NCI-H1694 (cell line): ENCODE data around the gene PEPD.
A peak's percentile ranks its signal among the peaks of the same experiment; 100 is the strongest.

Experiments
- DNase-seq: peaks from one replicate; lab custom pipeline; 2025; lab: John Stamatoyannopoulos, UW

Gene PEPD

DNA sequence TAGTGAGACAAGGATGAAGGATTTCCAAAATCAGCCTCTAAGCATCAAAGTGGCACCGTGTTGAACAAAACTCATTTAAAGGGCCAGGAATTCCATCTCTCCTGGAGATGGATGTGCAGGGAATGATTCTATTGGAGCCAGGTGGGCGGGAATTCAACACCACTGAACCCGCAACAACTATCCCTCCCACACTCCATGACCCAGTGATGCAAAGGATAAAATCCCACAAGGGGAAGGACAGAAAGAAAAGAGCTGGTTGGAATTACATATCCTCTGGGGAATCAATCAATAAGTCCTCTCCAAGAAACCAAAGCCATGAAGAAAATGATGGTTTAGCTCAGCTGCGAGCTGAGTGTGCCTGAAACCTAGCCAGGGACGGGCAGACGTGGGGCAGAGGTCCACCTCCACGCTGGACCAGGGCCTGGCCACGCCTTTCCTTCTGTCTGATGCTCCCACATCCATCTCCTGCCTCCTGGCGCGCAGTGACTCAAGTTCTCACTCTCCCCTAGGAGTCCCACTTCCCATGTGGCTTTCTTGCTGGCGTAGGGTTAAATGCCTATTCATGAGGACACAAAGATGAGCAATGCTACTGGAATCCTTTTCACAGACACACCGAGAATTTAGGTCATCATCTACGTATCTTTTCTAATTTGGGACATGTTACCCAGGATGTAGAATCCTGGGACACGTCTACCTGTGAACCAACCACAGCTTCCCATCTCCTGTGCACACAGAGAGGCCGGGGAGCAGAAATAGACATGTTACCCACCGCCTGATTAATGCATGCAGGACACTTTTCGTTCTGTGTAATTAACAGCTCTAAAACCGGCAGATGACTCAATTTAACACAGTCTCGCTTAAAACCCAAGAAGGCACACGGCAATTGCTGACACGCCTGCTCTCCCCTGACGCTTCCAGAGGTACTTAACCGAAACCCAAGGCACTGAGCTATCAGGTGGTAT lies 48.6 kb downstream of the PEPD start:
- DNase-seq: no peak

DNA sequence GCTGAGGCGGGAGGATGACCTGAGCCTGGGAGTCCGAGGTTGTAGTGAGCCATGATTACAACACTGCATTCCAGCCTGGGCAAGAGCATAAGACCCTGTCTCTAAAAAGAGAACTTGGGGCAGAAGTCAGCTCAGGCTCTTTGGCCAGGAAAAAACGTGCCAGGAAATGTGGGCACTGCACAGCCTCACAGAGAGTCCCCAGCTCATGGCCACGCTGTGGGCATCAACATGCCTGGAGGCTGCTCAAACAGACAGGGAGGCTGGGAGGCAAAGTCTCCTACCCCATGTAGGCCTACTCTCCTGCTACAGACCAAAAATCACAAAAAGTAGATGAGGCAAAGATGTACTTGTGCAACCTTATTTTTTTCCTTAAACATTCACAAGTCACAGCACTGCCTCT lies 49.4 kb downstream of the PEPD start:
- DNase-seq: no peak

DNA sequence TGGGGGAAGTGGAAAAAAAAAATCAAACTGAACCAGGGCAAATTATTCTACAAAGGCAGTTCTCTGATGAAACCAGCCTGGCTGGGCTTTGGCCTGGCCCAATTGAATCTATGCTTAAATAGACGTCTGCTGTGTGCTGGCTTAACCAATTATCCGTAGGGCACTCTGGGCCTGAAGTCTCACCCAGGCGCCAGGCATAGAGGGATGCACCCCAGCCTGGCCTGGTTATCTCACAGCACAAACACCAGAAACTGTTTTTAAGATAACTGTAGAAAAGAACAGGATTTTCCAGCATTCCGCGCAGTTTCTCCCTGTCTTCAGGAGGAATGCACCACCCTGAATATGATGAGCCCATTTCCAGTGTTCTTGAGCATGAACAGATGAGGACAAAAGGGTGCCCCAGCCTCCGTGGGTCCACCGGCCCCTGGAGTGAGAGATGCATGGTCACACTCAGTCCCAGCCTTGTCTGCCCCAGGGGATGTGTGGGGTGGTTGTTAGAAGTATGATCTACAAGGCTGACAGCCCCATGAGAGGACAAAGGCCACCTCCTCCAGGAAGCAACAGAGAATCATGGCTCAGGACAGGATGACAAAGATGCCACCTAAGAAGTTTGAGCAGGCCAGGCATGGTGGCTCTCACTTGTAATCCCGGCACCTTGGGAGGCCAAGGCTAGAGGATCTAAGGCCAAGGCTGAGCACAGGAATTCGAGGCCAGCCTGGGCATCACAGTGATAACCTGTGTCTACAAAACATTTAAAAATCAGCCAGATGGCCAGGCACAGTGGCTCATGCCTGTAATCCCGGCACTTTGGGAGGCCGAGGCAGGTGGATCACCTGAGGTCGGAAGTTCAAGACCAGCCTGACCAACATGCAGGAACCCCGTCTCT lies 50.2 kb downstream of the PEPD start:
- no peak for DNase-seq

DNA sequence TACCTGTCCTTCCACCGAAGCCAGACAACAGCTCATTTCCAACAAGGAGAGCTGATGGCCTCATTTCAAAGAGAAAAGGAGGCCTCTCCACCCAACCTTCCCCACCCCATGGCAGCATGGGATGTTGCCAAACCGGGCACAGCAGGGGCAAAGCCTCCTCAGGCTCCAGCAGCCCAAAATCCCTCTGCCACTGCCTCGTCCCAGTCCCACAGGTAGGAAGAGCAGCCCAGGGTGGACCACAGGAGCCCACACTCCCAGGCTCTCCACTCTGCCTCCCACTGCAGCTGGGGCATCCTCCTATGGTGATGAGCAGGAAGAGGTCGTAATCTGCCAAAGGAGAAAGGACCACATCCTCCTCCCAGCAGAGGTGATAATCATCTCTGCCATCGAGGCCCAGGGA lies 50.9 kb downstream of the PEPD start:
- no peak for DNase-seq

DNA sequence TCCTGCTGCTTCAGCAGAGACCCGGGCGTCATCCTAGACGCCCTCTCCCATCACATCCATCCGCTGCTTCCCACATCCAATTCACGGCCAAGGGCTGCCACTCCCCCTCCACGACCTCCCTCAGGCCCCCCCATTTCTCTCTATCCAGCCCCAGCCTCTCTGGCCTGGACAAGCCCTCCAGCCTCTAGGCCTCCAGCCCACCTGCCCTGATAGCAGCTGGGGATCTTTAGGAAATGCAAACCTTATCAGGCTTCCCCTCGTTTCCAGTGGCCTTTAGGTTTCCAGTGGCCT lies 51.6 kb downstream of the PEPD start:
- DNase-seq: no peak

DNA sequence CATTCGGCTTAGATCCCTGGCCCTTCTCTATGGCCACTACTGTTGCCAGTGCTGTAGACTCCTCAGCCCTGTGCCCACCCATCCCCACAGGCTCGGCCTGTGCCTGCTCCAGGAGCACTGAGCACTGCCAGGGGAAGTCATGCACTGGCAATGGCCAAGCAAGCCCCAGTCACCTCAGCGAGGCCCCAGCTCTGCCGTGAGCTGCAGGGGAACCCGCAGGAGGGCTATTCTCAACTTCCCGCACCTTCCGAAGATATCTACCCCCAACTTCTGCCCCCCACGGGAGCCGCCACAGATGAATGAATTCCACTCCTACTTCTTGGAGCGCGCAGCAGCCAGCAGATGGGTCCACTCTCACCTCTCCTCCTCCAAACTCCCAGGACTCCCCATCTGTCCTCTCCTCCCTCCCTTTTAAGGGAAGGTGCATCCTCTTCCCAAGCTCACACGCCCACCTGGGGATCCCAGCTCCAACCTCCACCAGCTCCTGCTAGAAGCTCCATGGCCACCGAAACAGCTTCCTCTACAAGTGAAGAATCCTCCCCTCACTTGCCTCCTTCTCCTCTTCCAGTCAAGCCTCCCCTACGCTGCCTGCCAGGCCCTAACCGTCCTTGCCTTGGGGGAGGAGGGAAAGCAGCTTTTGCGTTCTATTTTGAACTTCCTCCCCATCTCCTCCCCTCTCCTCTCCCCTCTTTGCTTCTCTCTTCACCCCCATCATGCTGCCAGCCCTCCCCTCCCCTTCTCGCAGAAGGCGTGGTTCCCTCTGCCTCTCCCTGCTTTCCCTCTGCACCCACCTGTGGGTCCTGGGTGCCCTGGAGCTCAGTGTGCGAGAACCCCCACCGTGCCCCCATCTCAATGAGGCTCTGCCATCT lies 52.2 kb downstream of the PEPD start:
- no peak for DNase-seq

DNA sequence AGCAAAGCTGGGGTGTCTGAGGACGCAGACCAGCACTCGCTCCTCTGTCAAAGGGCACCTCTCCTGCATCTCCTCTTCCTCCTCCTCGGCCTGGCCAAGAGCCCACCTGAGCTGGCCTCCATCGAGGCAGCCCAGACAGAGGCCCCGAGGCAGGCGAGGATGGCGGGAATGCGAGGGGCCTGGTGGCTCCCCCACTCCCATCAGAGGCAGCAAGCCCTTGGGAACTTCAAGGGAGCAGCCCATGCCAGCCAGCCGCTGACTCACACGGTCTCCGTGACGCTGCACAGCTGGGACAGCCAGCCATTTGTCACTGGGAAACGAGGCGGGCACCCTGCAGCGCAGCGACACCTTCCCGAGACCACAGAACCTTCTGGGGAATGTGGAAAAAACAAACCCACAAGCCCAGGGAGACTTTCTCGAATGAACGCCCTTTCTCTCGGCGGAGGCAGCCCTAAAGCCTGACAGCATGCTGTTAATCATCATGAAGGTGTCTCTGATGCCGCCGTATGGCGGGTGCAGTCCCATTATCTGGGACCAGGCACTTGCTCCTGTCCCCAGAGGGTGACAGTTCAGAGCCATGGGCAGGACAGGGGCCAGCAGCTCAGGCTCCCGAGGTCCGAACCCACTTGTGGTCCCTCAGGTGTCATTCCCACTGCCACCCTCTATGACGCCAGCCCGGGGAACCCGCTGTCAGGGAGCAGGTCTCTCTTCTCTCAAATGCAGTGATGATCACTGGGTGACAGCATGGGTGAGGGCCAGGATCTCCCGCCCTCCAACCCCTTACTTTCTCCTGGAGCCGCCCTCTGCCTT lies 53.0 kb downstream of the PEPD start:
- DNase-seq: no peak

DNA sequence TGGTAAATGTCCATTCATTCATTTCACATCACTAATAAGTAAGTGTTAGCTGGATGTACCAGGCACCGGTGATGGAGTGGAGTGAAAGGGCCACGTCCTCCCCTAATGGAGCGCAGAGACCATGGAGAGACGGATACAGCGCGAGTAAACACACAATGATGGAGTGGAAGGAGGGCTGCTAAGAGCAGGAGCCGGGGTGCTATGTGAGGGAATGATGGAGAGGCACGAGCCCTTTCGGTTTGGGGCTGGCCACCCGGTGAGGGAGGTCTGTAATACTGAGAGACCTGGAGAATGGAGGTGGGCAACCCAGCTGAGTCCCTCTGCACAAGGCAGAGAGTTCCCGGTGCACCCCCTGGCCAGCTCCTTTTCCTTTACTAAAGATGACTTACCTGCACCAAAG lies 53.7 kb downstream of the PEPD start:
- no peak for DNase-seq

DNA sequence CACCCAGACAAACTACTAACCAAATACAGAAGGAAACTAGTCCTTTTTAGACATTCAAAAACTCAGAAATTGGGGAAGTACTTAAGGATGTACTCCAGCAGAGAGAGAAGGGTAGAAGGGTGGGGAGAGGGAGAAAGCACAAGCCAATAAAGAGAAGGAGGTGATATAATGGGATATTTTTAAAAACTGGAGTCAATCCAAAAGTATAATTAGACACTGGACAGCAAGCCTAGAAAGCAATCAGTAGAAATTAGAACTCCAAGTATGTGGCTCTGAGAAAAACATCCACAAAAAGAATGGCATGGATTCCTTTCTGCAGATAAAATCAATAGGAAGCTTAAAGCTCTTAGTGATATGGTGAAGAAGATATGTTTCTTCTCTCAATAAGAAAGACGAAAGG lies 55.8 kb downstream of the PEPD start:
- no peak for DNase-seq

DNA sequence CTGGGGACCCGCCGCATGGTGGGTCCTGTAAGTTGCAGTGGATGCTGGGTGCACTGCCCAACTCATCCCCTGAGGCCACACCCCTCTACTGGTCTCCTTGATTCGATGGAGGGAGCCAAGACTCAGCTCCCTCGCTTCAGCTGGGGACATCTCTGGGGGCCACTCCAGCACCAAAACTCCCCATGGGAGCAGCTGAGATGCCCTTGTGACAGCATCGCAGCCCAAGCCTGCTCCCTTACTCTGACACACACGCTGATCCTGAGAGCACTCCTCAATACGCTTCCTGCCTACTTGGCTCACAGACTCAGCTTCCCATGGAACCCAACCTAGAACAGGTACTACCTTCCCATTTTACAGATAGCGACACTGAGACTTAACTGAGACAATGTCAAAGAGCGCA lies 56.2 kb downstream of the PEPD start:
- no peak for DNase-seq

DNA sequence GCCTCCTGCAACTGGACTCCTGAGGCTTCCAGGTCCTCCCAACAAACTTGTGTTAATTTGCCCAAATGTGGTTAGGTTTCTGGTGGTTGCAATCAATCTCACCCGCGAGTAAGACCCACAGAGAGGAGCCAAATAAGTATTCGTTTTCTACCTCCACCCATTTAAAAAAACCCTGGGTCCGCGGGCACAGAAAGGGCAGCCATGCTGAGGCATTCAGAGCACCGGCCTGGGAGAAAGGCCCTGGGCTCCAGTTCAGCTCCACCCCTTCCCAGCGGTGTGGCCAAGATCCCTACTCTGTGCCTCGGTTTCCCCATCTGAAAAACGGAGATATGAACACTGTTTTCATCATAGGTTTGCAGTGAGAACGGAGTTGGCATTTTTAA lies 56.9 kb downstream of the PEPD start:
- DNase-seq: no peak

DNA sequence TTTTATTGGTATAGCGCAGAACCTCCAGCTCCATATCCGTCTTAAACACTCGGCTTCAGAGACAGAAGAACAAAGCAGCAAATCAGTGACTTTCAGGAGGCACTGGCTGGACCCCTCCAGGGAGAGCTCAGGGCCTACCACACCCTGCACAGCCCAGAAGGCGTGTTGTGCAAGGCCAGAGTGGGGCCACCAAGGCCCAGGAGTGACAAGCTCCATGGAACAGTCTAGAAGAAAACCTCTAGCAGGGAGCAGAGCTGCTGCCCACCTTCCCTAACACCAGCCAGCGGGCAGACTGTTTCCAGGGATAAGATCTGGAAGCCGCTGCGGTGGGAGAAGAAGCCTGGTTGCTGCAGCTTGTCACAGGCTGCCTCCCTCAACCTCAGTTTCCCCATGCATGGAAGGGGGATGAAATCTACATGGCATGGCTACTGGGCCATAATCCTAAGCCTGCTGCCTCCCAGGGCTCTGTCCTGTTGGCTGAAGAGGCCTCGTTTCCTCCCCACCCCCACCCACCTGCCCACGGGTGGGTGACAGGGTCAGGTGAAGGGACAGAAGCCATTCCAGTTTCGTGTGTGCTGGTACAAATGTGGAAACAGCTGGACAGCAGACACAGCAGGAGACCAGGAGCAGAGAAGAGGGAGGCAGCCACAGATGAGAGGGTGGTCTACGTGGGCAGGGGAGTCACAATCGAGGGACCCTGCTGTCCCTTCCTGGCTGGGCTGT lies 57.4 kb downstream of the PEPD start:
- DNase-seq: no peak

DNA sequence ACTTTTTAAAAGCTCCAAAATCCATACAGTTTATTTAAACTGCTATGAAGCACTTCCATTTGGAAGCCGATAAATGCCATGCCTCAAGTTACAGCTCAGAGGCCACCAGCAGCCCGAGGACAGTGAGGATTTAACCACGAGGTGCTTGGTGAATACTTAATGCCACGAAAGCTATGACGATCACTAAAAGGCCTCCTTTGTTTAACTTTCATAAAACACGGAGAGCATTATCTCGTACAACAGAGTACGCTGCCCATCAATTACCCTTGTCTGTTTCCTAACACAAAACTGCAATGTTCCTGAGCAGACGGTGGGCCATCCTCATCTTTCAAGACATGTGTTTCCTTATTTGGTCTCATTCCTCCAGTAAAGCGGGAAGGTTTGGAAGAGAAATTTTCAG lies 58.4 kb downstream of the PEPD start:
- no peak for DNase-seq

DNA sequence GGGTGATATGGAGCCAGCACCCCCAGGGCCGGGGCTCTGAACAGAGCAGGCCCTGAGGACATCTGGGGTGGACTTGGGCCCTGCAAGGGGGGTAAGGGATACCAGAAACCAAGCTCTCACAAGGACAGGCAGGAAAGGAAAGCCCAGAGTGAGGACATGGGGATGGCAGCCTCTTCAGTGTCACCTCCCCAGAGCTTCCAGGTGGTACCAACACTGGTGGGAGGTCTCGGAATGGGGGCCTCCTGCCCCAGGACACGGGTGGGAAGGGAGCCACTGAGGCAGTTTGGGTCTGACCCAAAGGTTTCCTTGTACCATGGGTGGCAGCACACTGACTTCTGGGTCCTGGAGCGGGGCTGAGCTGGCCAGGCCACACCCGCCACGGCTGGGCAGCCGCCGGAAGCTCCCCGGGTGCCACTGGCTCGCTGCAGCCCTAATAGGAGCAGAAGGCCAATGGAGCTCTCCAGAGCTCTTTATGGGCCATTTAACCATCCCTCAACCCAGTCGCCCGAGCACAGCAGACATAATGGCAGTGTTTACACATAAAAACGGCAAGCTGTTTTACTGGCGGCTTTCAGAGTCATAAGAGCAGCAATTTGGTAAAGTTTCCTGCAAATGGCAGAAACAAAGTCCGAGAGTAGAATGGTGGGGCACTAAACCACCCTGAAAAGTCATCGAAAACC lies 59.3 kb downstream of the PEPD start:
- DNase-seq: peak; percentile 17

DNA sequence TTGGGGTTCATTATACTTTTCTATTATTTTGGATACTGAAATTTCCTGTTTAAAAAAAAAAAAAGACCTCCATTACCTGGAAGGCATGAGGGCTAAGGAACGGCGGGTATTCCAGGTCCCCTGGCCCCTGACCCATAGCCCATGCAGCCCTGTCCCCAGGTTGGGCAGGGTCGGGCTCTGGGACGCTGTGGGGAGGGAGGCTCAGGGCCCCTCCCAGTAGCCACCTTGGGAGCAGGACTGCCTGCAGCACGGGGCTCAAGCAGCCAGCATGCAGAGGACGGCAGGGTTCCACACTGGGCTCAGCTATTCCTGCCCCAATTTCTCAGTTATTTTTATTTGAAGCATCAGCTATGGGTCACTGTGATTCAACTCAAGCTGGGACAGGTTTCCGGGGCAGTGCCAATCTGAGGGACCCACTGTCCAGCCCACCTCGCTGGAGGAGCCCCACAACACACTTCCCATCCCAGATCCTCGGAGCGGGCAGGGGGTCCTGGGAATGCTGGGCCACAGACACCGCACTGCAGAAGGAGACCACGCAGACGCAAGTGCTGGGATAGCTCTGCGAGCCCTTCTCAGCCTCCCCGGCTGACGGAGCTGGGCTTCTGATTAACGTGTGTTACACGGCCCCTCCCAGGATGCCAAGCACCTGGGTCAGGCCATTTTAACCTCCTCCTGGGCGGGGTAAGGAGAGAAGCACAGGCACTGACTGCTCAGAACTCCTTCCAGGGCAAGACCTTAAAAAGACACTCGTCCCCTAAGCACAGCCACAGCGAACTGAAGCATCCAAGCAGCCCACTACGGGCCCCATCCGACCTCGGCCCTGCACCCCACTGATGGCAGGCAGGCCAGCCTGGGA lies 60.1 kb downstream of the PEPD start:
- no peak for DNase-seq

DNA sequence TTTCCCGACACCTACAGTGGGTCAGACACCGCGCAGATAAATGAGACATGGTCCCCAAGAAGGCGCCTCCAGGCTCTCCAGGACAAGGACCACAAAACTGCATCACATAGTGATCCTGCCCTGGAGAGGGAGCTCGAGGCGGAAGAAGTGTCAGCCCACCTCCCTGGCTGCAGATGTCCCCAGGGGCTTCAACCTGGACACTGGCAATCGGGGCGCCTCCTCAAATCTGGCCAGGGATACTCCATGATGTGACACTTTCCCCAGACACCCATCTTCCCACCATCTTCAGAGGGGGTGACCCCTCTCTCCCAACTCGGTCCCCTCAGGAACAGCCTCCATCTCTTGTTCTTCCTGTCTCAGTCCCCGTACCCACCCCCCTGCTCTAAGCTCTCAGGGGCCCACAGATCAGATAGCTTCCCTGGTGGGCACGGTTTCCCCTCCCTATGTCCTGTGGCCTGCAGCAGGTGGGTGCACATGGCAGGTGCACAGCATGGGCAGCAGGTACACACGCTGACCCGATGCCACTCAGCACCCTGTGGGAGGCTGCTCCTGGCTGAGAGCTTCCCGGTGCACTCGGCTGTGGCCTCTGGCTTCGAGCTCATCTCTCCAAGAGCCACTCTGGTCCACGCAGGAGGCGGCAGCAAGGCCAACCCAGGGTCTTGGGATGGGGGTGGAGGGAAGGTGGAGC lies 61.2 kb downstream of the PEPD start:
- no peak for DNase-seq

DNA sequence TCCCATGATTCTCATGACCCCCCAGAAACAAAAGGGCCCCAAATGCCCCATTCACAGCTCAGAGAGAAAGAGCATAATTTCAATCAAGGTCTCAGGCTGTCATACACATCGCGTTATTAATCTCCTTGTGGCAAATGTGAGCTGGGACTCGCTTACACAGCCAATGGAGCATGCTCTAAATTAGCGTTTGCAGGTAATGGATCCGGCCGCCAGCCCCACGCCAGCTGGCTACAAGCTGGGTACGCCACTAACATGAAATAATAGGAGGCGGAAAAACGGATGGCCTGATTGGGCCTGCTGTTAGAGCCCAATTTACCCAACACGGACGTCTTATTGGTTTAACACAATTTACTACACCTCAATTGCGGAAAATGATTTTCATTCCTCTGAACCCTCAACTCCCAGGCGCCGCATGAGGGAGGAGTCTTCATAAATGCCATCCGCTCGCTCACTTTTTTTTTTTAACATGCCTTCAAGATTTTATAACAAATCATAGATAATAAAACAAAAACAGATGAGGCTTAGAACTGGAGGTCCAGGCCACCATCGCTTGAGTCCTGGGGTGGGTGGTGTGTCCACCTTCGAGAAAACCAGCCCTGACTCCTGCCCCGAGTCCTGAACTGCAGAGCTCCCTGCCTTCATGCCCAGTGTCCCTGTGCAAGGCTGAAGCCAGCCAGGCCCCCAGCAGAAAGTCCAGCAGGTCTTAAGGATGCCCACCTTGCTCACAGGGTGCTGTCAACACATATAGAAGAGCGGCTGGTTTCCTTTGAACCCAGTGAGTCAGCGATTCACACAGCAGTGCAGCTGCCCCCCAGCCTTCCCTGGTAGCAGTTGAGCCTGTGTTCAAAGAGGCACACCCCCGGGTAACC lies 62.1 kb downstream of the PEPD start:
- peak; percentile 82 for DNase-seq

DNA sequence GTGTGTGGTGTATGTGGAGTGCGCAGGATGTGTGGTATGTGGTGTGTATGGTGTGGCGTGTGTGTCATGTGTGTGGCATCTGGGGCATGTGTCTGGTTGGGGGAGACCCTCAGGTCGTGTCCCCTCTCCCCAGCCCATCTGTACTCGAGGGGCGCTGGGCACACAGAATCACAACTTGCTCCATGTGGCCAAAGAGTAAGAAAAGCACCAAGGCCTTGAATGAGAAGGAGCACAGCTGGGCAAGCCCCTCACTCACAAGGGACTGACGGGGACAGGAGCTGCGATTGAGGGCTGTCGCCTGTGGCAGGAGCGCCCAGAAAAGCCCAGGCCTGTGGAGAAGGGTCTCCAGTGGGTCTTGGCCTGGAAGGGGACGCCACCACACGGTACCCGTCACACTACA lies 62.8 kb downstream of the PEPD start:
- DNase-seq: no peak
